CD4-positive, alpha-beta memory T cell (primary cell): ENCODE measurements around the gene CACNA2D4. TPM values are rescaled to one million over a fixed set of nuclear protein-coding genes. Genes with fewer than 3 reads are reported as not detected.

ENCODE experiments used
- CTCF ChIA-PET: fragments of 350-600 bp; sonication (Branson Sonifier 250); formaldehyde crosslinking; loops from one replicate; lab custom pipeline; 2021; ENCODE audit warnings: inconsistent platforms; ENCODE audit not compliant: partially characterized antibody; lab: Charles Lee
- POLR2A ChIA-PET: fragments of 350-600 bp; sonication (Branson Sonifier 250); formaldehyde crosslinking; loops from one replicate; lab custom pipeline; 2021; ENCODE audit not compliant: partially characterized antibody; lab: Charles Lee
- DNase-seq, 5 donors: peaks; one replicate each; pipeline versions ENCODE4 v3.0.0 to v3.0.0-alpha.2; 2020 to 2022; ENCODE audit warnings: mixed read lengths in 1 of 5
- H3K27ac ChIP-seq: one replicate; pipeline ENCODE4 v1.7.0; 2013; ENCODE audit warnings: low read depth, low read length
- H3K27me3 ChIP-seq: 2 replicates; pipeline ENCODE4 v1.7.0; 2013; ENCODE audit warnings: mild to moderate bottlenecking, low read length, moderate library complexity; ENCODE audit not compliant: insufficient read depth
- H3K36me3 ChIP-seq: 2 replicates; pipeline ENCODE4 v1.7.0; 2013; ENCODE audit warnings: mild to moderate bottlenecking, low read length, moderate library complexity; ENCODE audit not compliant: insufficient read depth
- H3K4me1 ChIP-seq: 2 replicates; pipeline ENCODE4 v1.7.0; 2013; ENCODE audit warnings: mild to moderate bottlenecking, low read length, moderate library complexity; ENCODE audit not compliant: insufficient read depth
- H3K4me3 ChIP-seq, 2 donors: one replicate each; pipeline ENCODE4 v1.7.0; 2013; ENCODE audit warnings: low read length in 2 of 2, mild to moderate bottlenecking in 1 of 2
- H3K9me3 ChIP-seq, 2 donors: one replicate each; pipeline ENCODE4 v1.7.0; 2013; ENCODE audit warnings: low read length in 2 of 2, control low read depth in 1 of 2; ENCODE audit not compliant: control insufficient read depth in 1 of 2
- H3K27ac Mint-ChIP-seq, 7 donors: one replicate each; pipeline ENCODE4 v1.8.0; 2020 to 2021; ENCODE audit warnings: mixed read lengths in 7 of 7, mild to moderate bottlenecking in 6 of 7, inconsistent platforms in 3 of 7, moderate library complexity in 3 of 7
- H3K27me3 Mint-ChIP-seq, 2 donors: one replicate each; pipeline ENCODE4 v1.8.0; 2020 to 2021; ENCODE audit warnings: mixed read lengths in 2 of 2
- H3K36me3 Mint-ChIP-seq, 2 donors: one replicate each; pipeline ENCODE4 v1.8.0; 2020 to 2021; ENCODE audit warnings: mixed read lengths in 2 of 2, inconsistent platforms in 1 of 2, mild to moderate bottlenecking in 1 of 2
- H3K4me1 Mint-ChIP-seq, 4 donors: one replicate each; pipeline ENCODE4 v1.8.0; 2020 to 2021; ENCODE audit warnings: mixed read lengths in 4 of 4, mild to moderate bottlenecking in 1 of 4
- H3K4me3 Mint-ChIP-seq, 8 donors: one replicate each; pipeline ENCODE4 v1.8.0; 2020 to 2021; ENCODE audit warnings: mixed read lengths in 8 of 8, mild to moderate bottlenecking in 7 of 8, moderate library complexity in 6 of 8, inconsistent platforms in 3 of 8
- H3K9me3 Mint-ChIP-seq, 8 donors: one replicate each; pipeline ENCODE4 v1.8.0; 2020 to 2021; ENCODE audit warnings: mixed read lengths in 8 of 8, mild to moderate bottlenecking in 5 of 8, inconsistent platforms in 3 of 8, moderate library complexity in 1 of 8
- intact Hi-C: fragments of 100-400 bp; cut with micrococcal nuclease; formaldehyde crosslinking; loops from one replicate; pipeline ENCODE4 v1.15.1; 2023
- polyA plus RNA-seq, 2 donors: library from polyadenylated mRNA; unstranded; fragments of 300-500 nt; fragmentation: Illumina TruSeq; gene quantifications; one replicate each; pipeline ENCODE4 v1.2.3, GENCODE V29; 2021
- total RNA-seq, 2 experiments: library from RNA; stranded (reverse); gene quantifications; one replicate each; pipeline ENCODE4 v1.2.3, GENCODE V29; 2021

CACNA2D4 gene
- total and polyA plus RNA-seq, 4 experiments from 2014 or later = 12.4 to 19.2 (median 14.6) TPM

DNA sequence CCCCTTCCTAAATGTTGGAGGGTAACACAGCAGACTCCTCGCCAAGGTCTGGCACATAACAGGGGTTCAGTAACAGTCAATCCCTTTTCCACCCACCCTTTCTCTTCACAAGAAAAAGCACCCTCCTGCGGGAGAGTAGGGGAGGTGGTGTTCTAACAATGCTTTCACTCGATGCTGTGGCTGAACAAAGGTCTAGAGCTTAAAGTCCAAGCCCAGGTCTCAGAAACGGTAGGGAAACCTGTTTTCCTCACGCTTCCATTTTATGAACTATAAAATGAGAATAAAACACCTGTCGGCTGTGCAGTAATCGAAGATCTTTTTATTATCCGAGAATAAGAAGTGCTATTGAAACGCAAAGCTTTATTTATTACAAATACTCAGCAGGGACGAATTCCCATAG lies 20.9 kb upstream of the CACNA2D4 start:
- intact Hi-C loops = no loop called here
- Histone ChIP-seq H3K9me3 (no peaks in the 10 kb centered on the region), H3K36me3 (no peaks in the 10 kb centered on the region), H3K4me1 (peaks cover 5% of the 10 kb centered on the region), H3K27ac (no peak overlapping the region), H3K4me3 (no peak overlapping the region), H3K27me3 (no peaks in the 10 kb centered on the region)
- ChIA-PET CTCF (interaction anchor here (0.7 to 6.1 kb wide), 58 partner anchors 8 to 821 kb away, joined by 3 to 235 read pairs (median 6); partner anchors contain the start of genes ADIPOR2 and CACNA2D4), POLR2A (interaction anchor here (0.8 to 2.2 kb wide), 10 partner anchors 23 to 305 kb away, joined by 3 to 59 read pairs (median 5); no protein-coding TSS in a partner anchor)
- Mint-ChIP-seq H3K36me3 (peaks cover 42 to 63% of the 10 kb centered on the region in 2 donors), H3K9me3 (no peaks in the 10 kb centered on the region), H3K27ac (no peak overlapping the region), H3K27me3 (no peaks in the 10 kb centered on the region), H3K4me3 (no peak overlapping the region), H3K4me1 (peaks cover 4 to 6% (median 5%) of the 10 kb centered on the region in 4 donors)
- no peak for DNase-seq

DNA sequence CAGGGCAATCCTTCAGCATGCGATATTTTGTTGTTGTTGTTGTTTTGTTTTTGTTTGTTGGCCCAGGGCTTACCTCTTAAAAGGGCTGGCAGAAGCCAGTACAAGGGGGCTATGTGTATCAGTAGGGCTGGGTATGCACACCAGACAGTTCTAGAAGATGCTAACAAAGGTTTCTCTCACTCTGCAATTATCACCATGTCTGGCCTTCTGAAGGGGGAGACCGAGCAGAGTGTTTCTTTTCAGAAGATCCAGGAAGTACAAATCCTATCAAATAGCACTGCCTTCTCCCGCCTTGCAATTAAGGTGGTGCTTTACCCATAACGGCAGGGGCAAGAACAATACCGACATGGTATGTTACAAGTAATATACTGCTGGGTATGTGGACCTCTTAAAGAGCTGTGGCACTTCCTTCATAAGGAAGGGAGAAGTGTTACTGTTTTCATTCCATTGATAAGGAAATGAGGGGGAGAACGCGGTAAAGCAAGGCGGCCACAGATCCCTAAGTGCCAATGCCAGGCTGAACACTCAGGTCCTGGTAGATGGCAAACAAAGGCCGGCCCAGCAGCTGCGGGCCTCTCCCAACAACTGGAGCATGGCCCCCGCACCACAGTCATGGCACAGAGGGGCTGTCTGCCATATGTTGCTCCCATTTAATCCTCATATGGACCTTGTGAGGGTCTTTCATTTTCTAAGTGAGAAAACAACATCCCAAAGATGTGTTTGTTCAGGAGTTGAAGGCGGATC lies 19.2 kb upstream of the CACNA2D4 start:
- ChIA-PET CTCF (interaction anchor here (5.2 to 6.1 kb wide), 2 partner anchors 145 to 285 kb away, joined by 118 to 235 read pairs; no protein-coding TSS in a partner anchor), POLR2A (no interaction called here)
- intact Hi-C loops = no loop called here
- no peaks in the 10 kb centered on the region for H3K36me3 ChIP-seq
- no peaks in the 10 kb centered on the region for H3K9me3 Mint-ChIP-seq
- H3K27me3 Mint-ChIP-seq = no peaks in the 10 kb centered on the region
- DNase-seq = no peak
- H3K27ac Mint-ChIP-seq = no peak overlapping the region
- peaks cover 3 to 8% (median 5%) of the 10 kb centered on the region in 4 donors for H3K4me1 Mint-ChIP-seq
- peaks cover 5% of the 10 kb centered on the region for H3K4me1 ChIP-seq
- no peak overlapping the region for H3K4me3 ChIP-seq
- no peaks in the 10 kb centered on the region for H3K9me3 ChIP-seq
- no peak overlapping the region for H3K4me3 Mint-ChIP-seq
- H3K36me3 Mint-ChIP-seq = peaks cover 31 to 46% of the 10 kb centered on the region in 2 donors
- no peak overlapping the region for H3K27ac ChIP-seq
- H3K27me3 ChIP-seq = no peaks in the 10 kb centered on the region

DNA sequence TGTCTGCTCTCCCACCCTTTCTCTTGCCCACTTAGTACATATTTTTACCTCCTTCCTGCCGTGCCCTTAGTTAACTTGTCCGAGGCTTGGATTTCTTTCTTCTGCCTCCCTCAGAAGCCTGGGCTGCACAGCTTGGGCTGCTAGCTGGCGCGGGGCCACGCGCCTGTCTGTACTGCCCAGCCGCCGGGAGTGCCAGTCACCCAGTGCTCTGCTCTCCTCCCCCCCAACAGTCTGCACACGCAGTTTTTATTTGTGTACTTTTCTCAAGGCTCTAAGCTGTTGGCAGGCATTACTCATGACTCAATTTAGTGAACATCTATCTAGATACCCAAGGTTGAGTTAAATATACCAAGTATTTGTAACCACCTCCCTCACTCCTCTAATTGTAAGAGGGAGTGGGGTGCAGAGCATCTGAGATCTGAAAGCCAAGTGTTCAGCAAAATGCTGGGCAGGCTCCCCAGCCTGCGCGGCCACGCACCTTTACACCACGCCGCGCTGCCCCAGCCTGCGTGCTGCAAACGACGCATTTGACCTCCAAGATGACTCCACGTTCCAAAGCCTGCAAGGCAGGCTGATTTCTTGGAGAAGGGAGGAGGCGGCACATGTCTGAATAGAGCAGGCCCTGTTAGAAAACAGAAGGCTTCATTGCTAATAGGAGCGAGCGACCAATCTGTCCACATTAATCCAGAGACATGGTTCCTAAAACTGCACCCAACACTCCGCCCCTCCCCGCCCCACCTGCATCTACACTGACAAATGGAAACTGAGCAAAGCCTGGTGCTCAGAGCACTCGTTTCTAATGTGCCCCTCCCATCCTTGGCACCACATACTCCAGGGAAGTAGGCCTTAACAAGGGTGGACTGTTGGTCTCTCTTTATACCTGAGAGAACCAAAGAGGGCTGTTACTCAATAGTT lies 18.2 kb upstream of the CACNA2D4 start:
- H3K27ac ChIP-seq = no peak overlapping the region
- H3K9me3 ChIP-seq = no peaks in the 10 kb centered on the region
- ChIA-PET POLR2A (no interaction called here), CTCF (interaction anchor here (1.0 kb wide), 1 partner anchor 145 kb away, joined by 4 read pairs; no protein-coding TSS in a partner anchor)
- H3K27ac Mint-ChIP-seq = no peak overlapping the region
- H3K27me3 Mint-ChIP-seq = no peaks in the 10 kb centered on the region
- peaks cover 5% of the 10 kb centered on the region for H3K4me1 ChIP-seq
- intact Hi-C loops = no loop called here
- no peaks in the 10 kb centered on the region for H3K36me3 ChIP-seq
- H3K9me3 Mint-ChIP-seq = no peaks in the 10 kb centered on the region
- no peaks in the 10 kb centered on the region for H3K27me3 ChIP-seq
- no peak overlapping the region for H3K4me3 ChIP-seq
- no peak for DNase-seq
- peaks cover 4 to 7% (median 6%) of the 10 kb centered on the region in 4 donors for H3K4me1 Mint-ChIP-seq
- peaks cover 24 to 36% of the 10 kb centered on the region in 2 donors for H3K36me3 Mint-ChIP-seq
- H3K4me3 Mint-ChIP-seq = no peak overlapping the region

DNA sequence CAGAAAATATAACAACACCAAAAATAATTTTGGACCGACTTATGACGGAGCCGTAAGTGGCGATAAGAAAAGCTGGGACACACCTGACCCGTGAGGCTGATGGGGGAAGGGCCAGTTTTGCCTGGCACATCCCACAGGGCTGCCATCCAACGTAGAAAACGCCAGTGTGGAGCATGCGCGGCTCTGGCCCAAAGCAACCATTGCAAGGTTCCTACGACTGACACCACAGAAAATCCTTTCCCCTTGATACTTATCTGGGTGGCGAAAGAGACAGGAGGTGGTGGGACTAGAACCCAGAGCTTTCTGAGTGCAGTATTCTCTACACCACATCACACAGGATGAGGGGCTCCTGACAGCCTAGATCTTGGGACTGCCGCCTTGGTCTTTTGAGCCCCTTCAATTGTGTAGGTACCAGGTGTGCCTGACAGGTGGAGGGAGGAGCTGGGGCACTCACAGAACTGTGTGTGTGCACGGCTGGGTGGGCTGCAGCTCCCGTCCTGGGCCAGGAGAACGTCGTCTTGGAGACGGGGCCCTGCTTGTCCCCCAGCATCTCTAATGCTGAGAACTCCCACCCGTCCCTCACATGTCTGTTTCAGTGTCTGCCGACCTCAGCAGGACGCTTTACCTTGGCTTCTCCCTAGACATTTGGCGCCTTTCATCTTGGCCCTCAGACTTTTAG lies 17.4 kb upstream of the CACNA2D4 start:
- DNase-seq = no peak
- Mint-ChIP-seq H3K27ac (no peak overlapping the region), H3K27me3 (no peaks in the 10 kb centered on the region)

DNA sequence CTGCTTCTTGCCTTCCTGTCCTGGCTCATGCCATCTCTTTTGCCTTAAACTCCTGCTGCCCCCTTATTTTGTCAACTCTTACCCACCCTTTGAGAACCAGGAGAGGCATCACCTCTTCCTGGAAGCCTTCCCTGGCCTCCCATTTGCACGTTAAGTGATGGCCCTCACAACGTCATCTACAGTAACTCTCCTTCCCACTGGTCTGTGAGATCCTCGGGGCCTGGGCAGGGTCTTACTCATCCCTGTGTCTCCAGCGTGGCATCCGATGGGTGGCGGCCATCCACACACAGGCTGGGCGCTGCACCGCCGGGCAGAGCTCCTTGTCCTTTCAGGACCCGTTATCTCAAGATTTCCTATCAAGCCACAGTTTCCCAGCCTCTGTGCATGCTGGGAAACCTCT lies 16.8 kb upstream of the CACNA2D4 start:
- no peaks in the 10 kb centered on the region for H3K36me3 ChIP-seq
- ChIA-PET CTCF (interaction anchor here (1.0 to 1.6 kb wide), 2 partner anchors 19 to 144 kb away, joined by 4 to 6 read pairs; no protein-coding TSS in a partner anchor), POLR2A (no interaction called here)
- no peak overlapping the region for H3K27ac ChIP-seq
- Mint-ChIP-seq H3K4me1 (peaks cover 4 to 9% (median 6%) of the 10 kb centered on the region in 4 donors), H3K9me3 (no peaks in the 10 kb centered on the region), H3K27me3 (no peaks in the 10 kb centered on the region), H3K27ac (peak overlapping the region in 1 of 7 donors; percentile 85), H3K36me3 (peaks cover 16 to 24% of the 10 kb centered on the region in 2 donors), H3K4me3 (no peak overlapping the region)
- no peak overlapping the region for H3K4me3 ChIP-seq
- intact Hi-C loops = no loop called here
- DNase-seq = no peak
- H3K4me1 ChIP-seq = peaks cover 5% of the 10 kb centered on the region
- H3K27me3 ChIP-seq = no peaks in the 10 kb centered on the region
- no peaks in the 10 kb centered on the region for H3K9me3 ChIP-seq

More for the DNA sequence above, 17.4 kb upstream of the CACNA2D4 start:
- ChIA-PET POLR2A (no interaction called here), CTCF (interaction anchor here (1.0 to 1.6 kb wide), 2 partner anchors 20 to 145 kb away, joined by 4 to 6 read pairs; no protein-coding TSS in a partner anchor)
- no peaks in the 10 kb centered on the region for H3K9me3 Mint-ChIP-seq
- H3K4me3 Mint-ChIP-seq = no peak overlapping the region
- peaks cover 19 to 28% of the 10 kb centered on the region in 2 donors for H3K36me3 Mint-ChIP-seq
- H3K4me1 ChIP-seq = peaks cover 5% of the 10 kb centered on the region
- H3K4me3 ChIP-seq = no peak overlapping the region
- H3K27me3 ChIP-seq = no peaks in the 10 kb centered on the region
- intact Hi-C loops = no loop called here
- no peaks in the 10 kb centered on the region for H3K9me3 ChIP-seq
- peaks cover 4 to 9% (median 6%) of the 10 kb centered on the region in 4 donors for H3K4me1 Mint-ChIP-seq
- no peak overlapping the region for H3K27ac ChIP-seq
- H3K36me3 ChIP-seq = no peaks in the 10 kb centered on the region

DNA sequence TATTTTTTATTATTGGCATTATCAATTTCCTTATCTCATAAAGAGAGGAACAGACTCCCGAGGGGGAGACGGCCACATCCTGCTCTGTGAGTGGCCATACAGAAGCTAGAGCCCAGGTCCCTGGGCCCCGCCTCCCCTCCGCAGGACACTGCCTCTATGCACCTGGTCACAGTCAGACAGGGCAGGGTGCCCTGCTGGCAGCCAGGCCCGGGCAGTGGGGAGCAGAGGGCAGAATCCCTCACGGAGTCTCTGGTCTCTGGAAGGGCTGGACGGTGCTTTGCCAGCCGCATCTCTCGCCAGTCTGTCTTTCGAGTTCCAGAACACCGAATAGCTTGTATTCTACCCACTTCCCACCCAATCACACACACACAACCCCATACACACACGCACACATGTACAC lies 16.4 kb upstream of the CACNA2D4 start:
- Mint-ChIP-seq H3K9me3 (no peaks in the 10 kb centered on the region), H3K4me3 (no peak overlapping the region), H3K4me1 (peaks cover 2 to 6% (median 3%) of the 10 kb centered on the region in 4 donors), H3K27ac (no peak overlapping the region), H3K27me3 (no peaks in the 10 kb centered on the region), H3K36me3 (peaks cover 13 to 20% of the 10 kb centered on the region in 2 donors)
- intact Hi-C loops = no loop called here
- Histone ChIP-seq H3K9me3 (no peaks in the 10 kb centered on the region), H3K36me3 (no peaks in the 10 kb centered on the region), H3K4me3 (no peak overlapping the region), H3K27ac (no peak overlapping the region), H3K27me3 (no peaks in the 10 kb centered on the region), H3K4me1 (peaks cover 4% of the 10 kb centered on the region)
- ChIA-PET CTCF (interaction anchor here (1.6 kb wide), 1 partner anchor 19 kb away, joined by 6 read pairs; no protein-coding TSS in a partner anchor), POLR2A (no interaction called here)
- no peak for DNase-seq
